ENCODE data around the gene GLCCI1. TPM values are rescaled to one million over a fixed set of nuclear protein-coding genes. Genes with fewer than 3 reads are reported as not detected.

The GLCCI1 gene
- total RNA-seq, 1 donor from 2014 or later = 0.21 TPM

GRCh38 chr7:7933915-7934526, 34.6 kb upstream of the GLCCI1 start:
- TF ChIP-seq CTCF (IDR thresholded peaks at IDR 0.05) = no peak
- no peaks in the 10 kb centered on the region for H3K36me3 ChIP-seq
- H3K27me3 ChIP-seq = no peaks in the 10 kb centered on the region
- intact Hi-C loops (cut with DNase I) = no loop called here
- no peak for DNase-seq (ENCODE audit: low spot score in 2 of 2)
- H3K9me3 ChIP-seq = no peaks in the 10 kb centered on the region
- no peaks in the 10 kb centered on the region for H3K4me1 ChIP-seq
- H3K4me3 ChIP-seq = no peak overlapping the region
- H3K27ac ChIP-seq = no peak overlapping the region

DNA sequence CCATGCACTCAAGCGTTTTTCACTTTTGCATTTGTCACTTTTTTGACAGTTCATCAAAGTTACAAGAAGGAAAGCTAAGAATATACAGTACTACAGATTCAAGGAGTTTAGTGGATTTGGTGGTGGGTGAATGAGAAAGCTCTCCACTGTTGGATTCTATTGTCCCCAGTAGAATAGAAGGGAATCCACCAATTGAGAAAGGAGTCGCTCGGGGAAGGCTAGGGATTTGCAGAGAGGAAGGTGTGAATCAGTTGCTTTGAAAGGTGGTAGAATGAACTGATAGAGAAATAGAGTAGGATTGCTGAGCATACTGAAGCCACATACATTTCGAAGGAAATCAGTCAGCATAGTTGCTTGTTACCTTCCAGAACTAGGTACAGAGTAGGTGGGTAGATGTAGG, 33.7 kb upstream of the GLCCI1 start:
- Histone ChIP-seq H3K27me3 (no peaks in the 10 kb centered on the region), H3K4me1 (no peaks in the 10 kb centered on the region), H3K36me3 (no peaks in the 10 kb centered on the region), H3K9me3 (no peaks in the 10 kb centered on the region), H3K27ac (no peak overlapping the region), H3K4me3 (no peak overlapping the region)
- no peak for DNase-seq (ENCODE audit: low spot score in 2 of 2)
- intact Hi-C loops (cut with DNase I) = no loop called here
- TF ChIP-seq CTCF (IDR thresholded peaks at IDR 0.05) = no peak

DNA sequence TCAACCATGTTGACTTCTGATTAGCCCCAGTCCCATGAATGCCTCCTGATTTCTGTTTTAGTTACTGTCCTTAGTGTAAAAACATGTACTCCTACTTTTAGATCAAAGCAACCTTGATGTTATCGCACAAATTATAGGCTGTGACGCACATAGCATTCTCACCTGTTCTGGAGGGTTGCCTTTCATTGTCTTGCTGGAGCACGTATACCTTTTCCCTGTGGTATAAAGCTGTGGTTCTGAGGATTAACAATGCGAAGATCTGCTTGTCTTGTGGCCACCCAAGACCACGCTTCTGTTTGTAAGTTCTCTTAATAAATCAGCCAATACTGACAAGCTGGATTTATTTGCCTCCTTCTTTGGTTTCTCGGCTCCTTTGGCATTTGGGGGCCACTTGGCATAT, 30.1 kb upstream of the GLCCI1 start:
- H3K9me3 ChIP-seq = no peaks in the 10 kb centered on the region
- H3K27me3 ChIP-seq = no peaks in the 10 kb centered on the region
- TF ChIP-seq CTCF (IDR thresholded peaks at IDR 0.05) = no peak
- DNase-seq (ENCODE audit: low spot score in 2 of 2) = no peak
- no peaks in the 10 kb centered on the region for H3K4me1 ChIP-seq
- intact Hi-C loops (cut with DNase I) = no loop called here
- H3K36me3 ChIP-seq = no peaks in the 10 kb centered on the region
- H3K27ac ChIP-seq = no peak overlapping the region
- no peak overlapping the region for H3K4me3 ChIP-seq

DNA sequence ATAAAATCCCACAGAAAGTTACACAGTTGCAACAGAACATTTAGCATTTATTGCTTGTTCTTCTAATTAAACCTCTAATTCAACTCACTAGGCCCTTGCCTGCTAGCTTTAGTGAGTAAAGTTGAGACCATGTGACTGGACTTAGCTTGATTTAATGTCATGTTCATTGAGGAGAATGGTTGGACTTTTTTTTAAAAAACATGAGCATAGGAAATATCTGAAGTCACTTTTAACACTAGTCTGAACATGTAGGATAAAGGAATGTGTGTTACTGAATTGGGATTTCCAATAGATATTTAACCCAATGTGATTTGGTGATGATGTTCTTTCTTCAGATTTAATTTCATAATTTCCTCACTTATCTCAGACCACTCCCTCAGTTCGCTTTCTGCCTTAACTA, 24.6 kb upstream of the GLCCI1 start:
- DNase-seq (ENCODE audit: low spot score in 2 of 2) = no peak
- H3K27me3 ChIP-seq = no peaks in the 10 kb centered on the region
- intact Hi-C loops (cut with DNase I) = no loop called here
- no peak overlapping the region for H3K4me3 ChIP-seq
- no peaks in the 10 kb centered on the region for H3K4me1 ChIP-seq
- no peak overlapping the region for H3K27ac ChIP-seq
- H3K9me3 ChIP-seq = no peaks in the 10 kb centered on the region
- no peaks in the 10 kb centered on the region for H3K36me3 ChIP-seq
- TF ChIP-seq CTCF (IDR thresholded peaks at IDR 0.05) = no peak

GRCh38 chr7:7944619-7945282, 23.8 kb upstream of the GLCCI1 start:
- TF ChIP-seq CTCF (IDR thresholded peaks at IDR 0.05) = no peak
- Histone ChIP-seq H3K9me3 (no peaks in the 10 kb centered on the region), H3K27me3 (no peaks in the 10 kb centered on the region), H3K4me3 (no peak overlapping the region), H3K36me3 (no peaks in the 10 kb centered on the region), H3K4me1 (no peaks in the 10 kb centered on the region), H3K27ac (no peak overlapping the region)
- intact Hi-C loops (cut with DNase I) = no loop called here
- DNase-seq (ENCODE audit: low spot score in 2 of 2) = no peak

Measured in ascending aorta (tissue), 2 donors.